ENCODE results near the gene TYSND1. TPM values are rescaled to one million over a fixed set of nuclear protein-coding genes. Genes with fewer than 3 reads are reported as not detected.

The TYSND1 gene
- total RNA-seq, 2 donors from 2014 or later, result 13.1 to 23.8 TPM

GRCh38 chr10:70158113-70158512 lies 11.6 kb upstream of the TYSND1 start:
- H3K36me3 ChIP-seq, result peaks cover 14% of the 10 kb centered on the region
- intact Hi-C loops (cut with DNase I), result no loop called here
- no peak for TF ChIP-seq CTCF (IDR thresholded peaks at IDR 0.05)
- H3K27ac ChIP-seq, result no peak overlapping the region
- H3K4me3 ChIP-seq, result no peak overlapping the region
- no peak overlapping the region for H3K9ac ChIP-seq (ENCODE audit: low read depth in 2 of 2, low read length in 2 of 2)
- no peak for DNase-seq
- no peaks in the 10 kb centered on the region for H3K27me3 ChIP-seq
- no peaks in the 10 kb centered on the region for H3K9me3 ChIP-seq
- H3K4me1 ChIP-seq, result no peaks in the 10 kb centered on the region

- H3K4me1 ChIP-seq, result no peaks in the 10 kb centered on the region
- intact Hi-C loops (cut with DNase I), result no loop called here
- H3K9ac ChIP-seq (ENCODE audit: low read depth in 2 of 2, low read length in 2 of 2), result no peak overlapping the region
- H3K36me3 ChIP-seq, result peaks cover 9% of the 10 kb centered on the region
- no peak overlapping the region for H3K4me3 ChIP-seq
- H3K27me3 ChIP-seq, result no peaks in the 10 kb centered on the region
- DNase-seq, result no peak
- no peak for TF ChIP-seq CTCF (IDR thresholded peaks at IDR 0.05)
- H3K27ac ChIP-seq, result no peak overlapping the region
- no peaks in the 10 kb centered on the region for H3K9me3 ChIP-seq
These were observed 8.8 kb upstream of the TYSND1 start for GRCh38 chr10:70155255-70155838.

GRCh38 chr10:70148516-70148915 lies 2.0 kb upstream of the TYSND1 start:
- Histone ChIP-seq H3K36me3 (peaks cover 9% of the 10 kb centered on the region), H3K27me3 (no peaks in the 10 kb centered on the region), H3K27ac (no peak overlapping the region), H3K9me3 (no peaks in the 10 kb centered on the region), H3K4me1 (peaks cover 10% of the 10 kb centered on the region), H3K9ac (ENCODE audit: low read depth in 2 of 2, low read length in 2 of 2) (no peak overlapping the region), H3K4me3 (no peak overlapping the region)
- no peak for DNase-seq
- no peak for TF ChIP-seq CTCF (IDR thresholded peaks at IDR 0.05)
- intact Hi-C loops (cut with DNase I), result no loop called here

GRCh38 chr10:70147259-70147625 lies 742 bp upstream of the TYSND1 start:
- no peaks in the 10 kb centered on the region for H3K9me3 ChIP-seq
- intact Hi-C loops (cut with DNase I), result loop anchor here (2.0 kb wide), 1 partner anchor 30 kb away; no protein-coding TSS in a partner anchor
- H3K27ac ChIP-seq, result peak overlapping the region; percentile 86
- peaks cover 10% of the 10 kb centered on the region for H3K4me1 ChIP-seq
- no peaks in the 10 kb centered on the region for H3K27me3 ChIP-seq
- H3K36me3 ChIP-seq, result peaks cover 2% of the 10 kb centered on the region
- DNase-seq, result no peak
- TF ChIP-seq CTCF (IDR thresholded peaks at IDR 0.05), result no peak
- peak overlapping the region in 1 of 2 donors; percentile 90 for H3K9ac ChIP-seq (ENCODE audit: low read depth in 2 of 2, low read length in 2 of 2)
- peak overlapping the region; percentile 56 for H3K4me3 ChIP-seq

- Histone ChIP-seq H3K27me3 (no peaks in the 10 kb centered on the region), H3K4me1 (peaks cover 10% of the 10 kb centered on the region), H3K4me3 (peak overlapping the region; percentile 56), H3K36me3 (no peaks in the 10 kb centered on the region), H3K27ac (peak overlapping the region; percentile 86), H3K9ac (ENCODE audit: low read depth in 2 of 2, low read length in 2 of 2) (peak overlapping the region; percentile 90), H3K9me3 (no peaks in the 10 kb centered on the region)
- peak; percentile 53 for TF ChIP-seq CTCF (IDR thresholded peaks at IDR 0.05)
- DNase-seq, result peak; percentile 65
- intact Hi-C loops (cut with DNase I), result loop anchor here (2.0 kb wide), 1 partner anchor 29 kb away; no protein-coding TSS in a partner anchor
These were observed 623 bp downstream of the TYSND1 start for GRCh38 chr10:70145666-70146488.
